Large intestine (tissue), 3 donors: Measurements from ENCODE around the gene DVL2. TPM values are rescaled to one million over a fixed set of nuclear protein-coding genes. Genes with fewer than 3 reads are reported as not detected.
"Not testable (repeated sequence)": the region's sequence is repeated elsewhere in the genome, so short reads cannot be mapped to it uniquely, and the experiment has no call there.

Experiments
- DNase-seq, 2 donors: peaks; one replicate each; pipeline versions ENCODE4 v3.0.0 to v3.0.0-alpha.2; 2013
- H3K27ac ChIP-seq: one replicate; pipeline ENCODE4 v1.5.1; 2013; ENCODE audit warnings: low read length
- H3K27me3 ChIP-seq: 2 replicates; pipeline ENCODE4 v1.6.1; 2013; ENCODE audit warnings: low read length; ENCODE audit not compliant: control insufficient read depth, insufficient read depth
- H3K36me3 ChIP-seq: 2 replicates; pipeline ENCODE4 v1.6.1; 2013; ENCODE audit warnings: low read length; ENCODE audit not compliant: control insufficient read depth, insufficient read depth
- H3K4me1 ChIP-seq: one replicate; pipeline ENCODE4 v1.6.1; 2013; ENCODE audit warnings: low read length; ENCODE audit not compliant: control insufficient read depth, insufficient read depth
- H3K4me3 ChIP-seq: one replicate; pipeline ENCODE4 v1.5.1; 2013; ENCODE audit warnings: low read length
- H3K9me3 ChIP-seq: one replicate; pipeline ENCODE4 v1.6.1; 2013; ENCODE audit warnings: mild to moderate bottlenecking, low read depth, low read length, moderate library complexity; ENCODE audit not compliant: control insufficient read depth
- WGBS: methylation state at CpG from one replicate; pipeline ENCODE4 v1.1.5; 2013; ENCODE audit warnings: low lambda C conversion rate; ENCODE audit not compliant: insufficient coverage; 5-methylcytosine and 5-hydroxymethylcytosine counted together
- polyA plus RNA-seq: library from polyadenylated mRNA; unstranded; fragments of 120-200 nt; gene quantifications from one replicate; pipeline ENCODE4 v1.2.1, GENCODE V29; 2013

DVL2 gene
- polyA plus RNA-seq, 1 donor, result 44.5 TPM

GRCh38 chr17:7191571-7192270 lies 42.6 kb downstream of the DVL2 start:
- H3K36me3 ChIP-seq, result peaks cover 17% of the 10 kb centered on the region
- H3K4me3 ChIP-seq, result no peak overlapping the region
- no peak overlapping the region for H3K27ac ChIP-seq
- no peaks in the 10 kb centered on the region for H3K4me1 ChIP-seq
- WGBS, result 93% methylated on average over 8 of the region's 26 CpGs
- H3K9me3 ChIP-seq, result no peaks in the 10 kb centered on the region
- no peaks in the 10 kb centered on the region for H3K27me3 ChIP-seq
- DNase-seq, result no peak

- no peak for DNase-seq
- H3K27ac ChIP-seq, result no peak overlapping the region
- no peak overlapping the region for H3K4me3 ChIP-seq
- no peaks in the 10 kb centered on the region for H3K27me3 ChIP-seq
- H3K36me3 ChIP-seq, result peaks cover 11% of the 10 kb centered on the region
- no CpG with 5 or more reads among the region's 12 CpGs for WGBS
- no peaks in the 10 kb centered on the region for H3K9me3 ChIP-seq
- no peaks in the 10 kb centered on the region for H3K4me1 ChIP-seq
These were observed 43.2 kb downstream of the DVL2 start for GRCh38 chr17:7191069-7191468.

DNA sequence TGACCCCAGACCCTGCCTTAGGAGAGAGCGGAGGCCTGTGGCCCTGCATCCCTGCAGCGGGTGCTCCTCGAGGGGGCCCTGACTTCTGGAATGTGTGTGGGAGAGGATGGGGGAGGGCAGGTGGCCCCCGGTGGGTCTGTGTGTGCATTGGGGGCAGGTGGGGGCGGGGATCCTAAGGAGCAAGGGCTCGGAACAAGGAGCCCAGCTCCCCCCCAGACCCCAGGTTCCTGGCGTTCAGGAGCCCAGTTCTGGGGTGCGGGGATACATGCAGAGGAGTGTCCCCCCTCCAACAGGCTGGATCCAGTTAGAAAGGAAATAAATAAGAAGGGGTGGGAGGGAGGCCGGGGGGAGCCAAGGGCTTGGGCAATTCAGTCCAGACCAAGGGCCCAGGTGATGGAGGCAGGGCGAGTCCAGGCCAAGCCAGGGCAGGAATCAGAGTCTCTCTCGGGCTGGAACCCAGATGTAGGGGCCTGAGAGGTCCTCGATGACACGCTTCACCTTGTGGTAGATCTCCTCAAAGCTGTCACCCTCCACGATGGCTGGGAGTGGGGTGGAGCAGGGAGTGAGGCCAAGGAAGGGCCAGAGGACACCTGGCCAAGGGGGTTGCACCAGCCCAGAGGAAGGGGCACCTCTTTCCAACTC lies 43.9 kb downstream of the DVL2 start:
- Histone ChIP-seq H3K27ac (no peak overlapping the region), H3K36me3 (peaks cover 5% of the 10 kb centered on the region), H3K9me3 (no peaks in the 10 kb centered on the region), H3K4me1 (no peaks in the 10 kb centered on the region), H3K27me3 (no peaks in the 10 kb centered on the region), H3K4me3 (no peak overlapping the region)
- WGBS, result no CpG with 5 or more reads among the region's 14 CpGs
- DNase-seq, result no peak

GRCh38 chr17:7186241-7186640 lies 48.1 kb downstream of the DVL2 start:
- Histone ChIP-seq H3K9me3 (no peaks in the 10 kb centered on the region), H3K27me3 (no peaks in the 10 kb centered on the region), H3K27ac (no peak overlapping the region), H3K4me1 (peaks cover 6% of the 10 kb centered on the region), H3K4me3 (no peak overlapping the region), H3K36me3 (peaks cover 2% of the 10 kb centered on the region)
- no peak for DNase-seq
- WGBS, result no CpG with 5 or more reads among the region's 7 CpGs

- no peak overlapping the region for H3K27ac ChIP-seq
- DNase-seq, result no peak
- H3K27me3 ChIP-seq, result no peaks in the 10 kb centered on the region
- no peaks in the 10 kb centered on the region for H3K9me3 ChIP-seq
- H3K4me3 ChIP-seq, result no peak overlapping the region
- WGBS, result 100% methylated on average over 1 of the region's 6 CpGs
- peaks cover 8% of the 10 kb centered on the region for H3K4me1 ChIP-seq
- H3K36me3 ChIP-seq, result no peaks in the 10 kb centered on the region
These were observed 49.7 kb downstream of the DVL2 start for GRCh38 chr17:7184647-7185046.

DNA sequence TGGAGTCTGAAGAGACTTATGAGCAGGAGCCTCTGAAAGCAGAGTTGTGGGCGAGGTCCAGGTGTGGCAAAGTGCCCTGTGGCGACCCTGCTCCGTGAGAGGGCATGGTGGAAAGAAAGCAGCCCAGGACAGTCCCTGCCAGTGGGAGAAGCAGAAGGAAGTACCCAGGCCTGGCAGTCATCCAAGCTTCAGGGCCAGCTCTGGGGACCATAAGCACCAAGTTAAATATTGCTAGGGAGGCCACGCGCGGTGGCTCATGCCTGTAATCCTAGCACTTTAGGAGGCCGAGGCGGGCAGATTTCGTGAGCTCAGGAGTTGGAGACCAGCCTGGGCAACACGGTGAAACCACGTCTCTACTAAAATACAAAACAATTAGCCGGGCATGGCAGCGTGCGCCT lies 50.2 kb downstream of the DVL2 start:
- no CpG with 5 or more reads among the region's 14 CpGs for WGBS
- no peak overlapping the region for H3K4me3 ChIP-seq
- no peaks in the 10 kb centered on the region for H3K36me3 ChIP-seq
- no peaks in the 10 kb centered on the region for H3K9me3 ChIP-seq
- peak; percentile 76 to 84 for DNase-seq
- peaks cover 1% of the 10 kb centered on the region for H3K27me3 ChIP-seq
- H3K27ac ChIP-seq, result no peak overlapping the region
- H3K4me1 ChIP-seq, result peaks cover 13% of the 10 kb centered on the region

- peaks cover 18% of the 10 kb centered on the region for H3K4me1 ChIP-seq
- no peaks in the 10 kb centered on the region for H3K36me3 ChIP-seq
- no peak for DNase-seq
- peaks cover 3% of the 10 kb centered on the region for H3K27me3 ChIP-seq
- no peaks in the 10 kb centered on the region for H3K9me3 ChIP-seq
- H3K27ac ChIP-seq, result no peak overlapping the region
- 50% methylated on average over 1 of the region's 7 CpGs for WGBS
- H3K4me3 ChIP-seq, result no peak overlapping the region
These were observed 50.8 kb downstream of the DVL2 start for GRCh38 chr17:7183433-7184090.

GRCh38 chr17:7182101-7182500 lies 52.2 kb downstream of the DVL2 start:
- H3K9me3 ChIP-seq, DNase-seq, H3K27ac ChIP-seq, H3K4me3 ChIP-seq, H3K36me3 ChIP-seq: not testable (repeated sequence)
- peaks cover 31% of the 10 kb centered on the region for H3K4me1 ChIP-seq
- WGBS, result no CpG with 5 or more reads among the region's 2 CpGs
- peaks cover 16% of the 10 kb centered on the region for H3K27me3 ChIP-seq

GRCh38 chr17:7179317-7180254 lies 54.7 kb downstream of the DVL2 start, which contains the start of gene ASGR1:
ASGR1 (minus strand) TSS chr17:7179370; CDS start chr17:7178563, 807 bp downstream.
- Histone ChIP-seq H3K27me3 (peaks cover 16% of the 10 kb centered on the region), H3K4me3 (peak within 1 kb of the TSS; percentile 40), H3K4me1 (peaks cover 33% of the 10 kb centered on the region), H3K36me3 (no peaks in the 10 kb centered on the region), H3K27ac (no peak within 1 kb of the TSS), H3K9me3 (peaks cover 7% of the 10 kb centered on the region)
- peak in 1 of 2 donors; percentile 44 for DNase-seq
- no CpG with 5 or more reads among the region's 20 CpGs for WGBS

DNA sequence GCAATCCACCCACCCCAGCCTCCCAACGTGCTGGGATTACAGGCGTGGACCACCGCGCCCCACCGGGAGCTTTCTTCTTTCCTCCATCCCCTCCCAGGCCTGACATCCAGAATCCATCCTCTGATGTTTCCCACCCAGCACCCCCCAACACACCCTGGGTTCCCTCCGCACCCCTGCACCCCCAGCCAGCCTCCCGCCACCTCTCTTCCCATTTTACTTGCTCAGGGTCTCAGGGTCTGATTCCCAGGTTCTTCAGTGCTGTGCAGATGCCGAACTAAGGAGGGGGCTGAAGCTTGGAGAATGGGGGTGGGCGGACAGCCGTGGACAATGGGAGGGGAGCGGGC lies 55.4 kb downstream of the DVL2 start:
- no peak for DNase-seq
- peaks cover 32% of the 10 kb centered on the region for H3K4me1 ChIP-seq
- no CpG with 5 or more reads among the region's 11 CpGs for WGBS
- peaks cover 16% of the 10 kb centered on the region for H3K27me3 ChIP-seq
- H3K9me3 ChIP-seq, result peaks cover 14% of the 10 kb centered on the region
- H3K36me3 ChIP-seq, result no peaks in the 10 kb centered on the region
- H3K4me3 ChIP-seq, result no peak overlapping the region
- no peak overlapping the region for H3K27ac ChIP-seq
